ENCODE data around the gene DZANK1.

The DZANK1 gene

DNA sequence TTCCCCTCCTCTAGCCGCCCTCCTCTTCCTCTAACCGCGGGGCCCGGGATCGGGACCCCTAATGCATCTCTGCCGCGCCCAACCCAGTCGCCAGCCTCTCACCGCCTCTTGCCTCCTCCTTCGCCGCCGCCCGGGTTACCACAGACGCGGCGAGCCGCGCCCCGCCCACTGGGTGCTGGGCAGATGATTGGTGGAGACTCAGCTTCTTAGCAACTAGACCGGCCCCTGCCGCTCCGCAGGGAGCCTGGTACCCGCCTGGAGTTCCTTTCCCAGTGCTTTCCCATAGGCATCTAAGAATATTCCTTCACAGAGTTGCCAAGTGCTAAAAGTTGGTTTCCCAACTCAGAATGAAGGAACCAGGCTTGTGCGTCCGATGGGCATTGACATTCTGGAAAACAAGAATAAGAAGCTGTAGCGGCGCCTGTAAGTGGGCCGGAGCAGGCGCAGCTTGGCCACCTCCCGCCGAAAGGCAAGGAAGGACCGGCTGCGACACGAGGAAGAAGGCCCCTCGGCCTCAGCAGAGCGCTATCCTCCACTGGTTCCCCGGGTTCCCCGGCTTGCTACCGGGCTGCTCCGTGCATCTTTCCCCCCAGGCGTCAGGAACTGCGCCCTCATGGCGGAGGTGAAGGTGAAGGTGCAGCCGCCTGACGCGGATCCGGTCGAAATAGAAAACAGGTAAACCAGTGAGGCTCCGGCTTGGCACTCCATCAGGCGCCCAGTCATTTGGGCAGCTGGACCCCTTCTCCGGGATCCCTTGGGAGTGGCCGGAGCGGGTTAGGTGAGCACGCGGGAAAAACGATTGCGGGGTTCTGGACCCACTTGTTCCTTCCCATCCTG, at the start of gene DZANK1, which contains the start of gene POLR3F:
Gene DZANK1, minus strand, starts transcription at position 137 of the 837 bp plus-strand sequence. CDS start 1,672 bp downstream, outside the sequence.
Gene POLR3F, plus strand, starts transcription at position 497 of the 837 bp plus-strand sequence. Its CDS starts 117 bp downstream, at position 614.
- H3K4me3 ChIP-seq (ENCODE audit: low read depth, low read length) = peak within 1 kb of the TSS; percentile 84
- ChIA-PET CTCF (interaction anchor here (1.0 to 1.2 kb wide), 2 partner anchors 10 to 30 kb away, joined by 3 to 4 read pairs; partner anchors contain the start of gene RBBP9), POLR2A (interaction anchor here (0.7 to 1.4 kb wide), 4 partner anchors 10 to 48 kb away, joined by 3 to 5 read pairs (median 4); partner anchors contain the start of genes RBBP9 and SEC23B)
- TF ChIP-seq CTCF (IDR thresholded peaks at IDR 0.05; ENCODE audit: insufficient read depth, low read length, missing control alignments) = no peak
- DNase-seq (ENCODE audit: low read depth, low spot score) = peak; percentile 73

DNA sequence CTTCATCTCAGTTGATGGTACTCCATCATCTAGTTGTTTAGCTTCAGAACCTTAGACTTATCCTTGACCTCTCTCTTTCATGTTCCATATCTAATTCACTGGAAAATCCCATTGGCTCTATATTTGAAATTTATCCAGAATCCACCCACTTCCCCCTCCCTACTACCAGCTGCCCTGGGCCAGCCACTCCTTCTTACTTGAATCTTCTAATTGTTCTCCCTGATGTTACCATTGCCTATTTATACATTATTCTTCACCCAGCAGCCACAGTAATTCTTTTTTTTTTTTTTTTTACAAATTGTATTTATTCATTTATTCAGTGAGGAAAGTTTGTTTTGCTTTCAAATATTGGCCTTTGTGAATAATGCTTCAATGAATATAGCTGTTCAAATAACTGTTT, 49.1 kb upstream of the DZANK1 start:
- no peak for DNase-seq (ENCODE audit: low read depth, low spot score)
- H3K4me3 ChIP-seq (ENCODE audit: low read depth, low read length) = no peak overlapping the region
- CTCF ChIA-PET = interaction anchor here (0.7 kb wide), 1 partner anchor 178 kb away, joined by 4 read pairs; no protein-coding TSS in a partner anchor
- POLR2A ChIA-PET = interaction anchor here (0.9 kb wide), 1 partner anchor 8 kb away, joined by 3 read pairs; the partner anchor contains the start of gene SEC23B
- TF ChIP-seq CTCF (IDR thresholded peaks at IDR 0.05; ENCODE audit: insufficient read depth, low read length, missing control alignments) = no peak

GRCh38 chr20:18514127-18514526, 47.3 kb upstream of the DZANK1 start:
- CTCF ChIA-PET = no interaction called here
- no peak overlapping the region for H3K4me3 ChIP-seq (ENCODE audit: low read depth, low read length)
- DNase-seq (ENCODE audit: low read depth, low spot score) = no peak
- TF ChIP-seq CTCF (IDR thresholded peaks at IDR 0.05; ENCODE audit: insufficient read depth, low read length, missing control alignments) = no peak
- POLR2A ChIA-PET = no interaction called here

DNA sequence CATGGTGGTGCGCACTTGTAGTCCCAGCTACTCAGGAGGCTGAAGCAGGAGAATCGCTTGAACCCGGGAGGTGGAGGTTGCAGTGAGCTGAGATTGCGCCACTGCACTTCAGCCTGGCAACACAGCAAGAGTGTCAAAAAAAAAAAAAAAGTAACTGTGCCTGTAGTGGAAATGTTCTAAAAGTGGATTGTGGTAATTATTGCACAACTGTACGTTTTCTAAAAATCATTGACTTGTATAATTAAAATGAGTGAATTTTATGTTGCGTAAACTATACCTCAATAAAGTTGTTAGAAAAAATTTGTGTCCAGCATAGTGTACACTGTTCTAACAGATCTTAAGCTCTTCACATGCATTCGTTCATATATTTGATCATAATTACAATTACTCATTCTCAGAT, 46.4 kb upstream of the DZANK1 start:
- POLR2A ChIA-PET = no interaction called here
- no peak for TF ChIP-seq CTCF (IDR thresholded peaks at IDR 0.05; ENCODE audit: insufficient read depth, low read length, missing control alignments)
- no peak for DNase-seq (ENCODE audit: low read depth, low spot score)
- CTCF ChIA-PET = no interaction called here
- no peak overlapping the region for H3K4me3 ChIP-seq (ENCODE audit: low read depth, low read length)

DNA sequence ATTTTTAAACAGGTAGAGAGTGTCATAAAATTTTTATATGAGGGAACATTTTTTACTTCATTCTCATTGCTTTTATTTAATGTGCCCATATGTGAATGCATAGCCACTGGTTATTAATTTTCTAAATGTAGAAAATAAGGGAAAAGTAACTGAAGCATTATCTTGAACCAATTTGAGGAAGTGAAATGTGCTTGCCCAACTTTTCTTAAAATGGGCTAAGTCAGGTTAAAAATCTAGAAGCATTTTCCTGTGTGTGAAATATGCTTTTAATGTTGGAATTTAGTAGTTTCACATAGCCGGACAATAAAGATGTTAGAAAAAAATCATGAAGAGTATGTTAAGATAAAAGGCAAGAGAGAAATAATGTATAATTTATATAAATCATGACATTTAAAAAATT, 44.7 kb upstream of the DZANK1 start:
- POLR2A ChIA-PET = no interaction called here
- CTCF ChIA-PET = no interaction called here
- H3K4me3 ChIP-seq (ENCODE audit: low read depth, low read length) = no peak overlapping the region
- DNase-seq (ENCODE audit: low read depth, low spot score) = no peak
- TF ChIP-seq CTCF (IDR thresholded peaks at IDR 0.05; ENCODE audit: insufficient read depth, low read length, missing control alignments) = no peak
